DOHH2 (cell line): Measurements from ENCODE around the gene GTSE1.

ENCODE experiments used
- H3F3A ChIP-seq: fragments of 200-600 bp; sonication (generic), shearing (Covaris generic); 2 replicates; pipeline ENCODE4 v1.6.0; 2016; ENCODE audit warnings: antibody characterized with exemption, mild to moderate bottlenecking; ENCODE audit not compliant: control insufficient read depth, insufficient read depth
- H3K27ac ChIP-seq: fragments of 200-600 bp; sonication (generic); 2 replicates; pipeline ENCODE4 v1.5.1; 2014; ENCODE audit warnings: low read depth, mild to moderate bottlenecking, low read length, moderate library complexity
- H3K27me3 ChIP-seq: fragments of 200-600 bp; sonication (generic); 2 replicates; pipeline ENCODE4 v1.6.1; 2014; ENCODE audit warnings: mild to moderate bottlenecking, low read length, mixed read lengths; ENCODE audit not compliant: control insufficient read depth
- H3K36me3 ChIP-seq: fragments of 200-600 bp; sonication (generic); 2 replicates; pipeline ENCODE4 v1.6.1; 2014; ENCODE audit warnings: mild to moderate bottlenecking, low read length, moderate library complexity, mixed read lengths; ENCODE audit not compliant: control insufficient read depth
- H3K4me1 ChIP-seq: fragments of 200-600 bp; sonication (generic); 2 replicates; pipeline ENCODE4 v1.6.1; 2014; ENCODE audit warnings: mild to moderate bottlenecking, low read length, mixed read lengths; ENCODE audit not compliant: control insufficient read depth
- H3K4me2 ChIP-seq: fragments of 200-600 bp; sonication (generic); 2 replicates; pipeline ENCODE4 v1.6.0; 2014; ENCODE audit warnings: mild to moderate bottlenecking, low read length, moderate library complexity
- H3K4me3 ChIP-seq: fragments of 200-600 bp; sonication (generic); 2 replicates; pipeline ENCODE4 v1.5.1; 2014; ENCODE audit warnings: mild to moderate bottlenecking, low read length, mixed read lengths
- H3K79me2 ChIP-seq: fragments of 200-600 bp; sonication (generic); 2 replicates; pipeline ENCODE4 v1.6.1; 2014; ENCODE audit warnings: mild to moderate bottlenecking, low read length, mixed read lengths; ENCODE audit not compliant: control insufficient read depth
- H3K9me2 ChIP-seq: fragments of 200-600 bp; sonication (generic); replicated peaks from 2 replicates; pipeline ENCODE4 v1.6.1; 2014; ENCODE audit warnings: mild to moderate bottlenecking, low read length, mixed read lengths; ENCODE audit not compliant: control insufficient read depth
- H3K9me3 ChIP-seq: fragments of 200-600 bp; sonication (generic); 2 replicates; pipeline ENCODE4 v1.6.1; 2014; ENCODE audit warnings: antibody characterized with exemption, low read length, mixed read lengths; ENCODE audit not compliant: control insufficient read depth, insufficient read depth
- H4K20me1 ChIP-seq: fragments of 200-600 bp; sonication (generic); 2 replicates; pipeline ENCODE4 v1.6.0; 2014; ENCODE audit warnings: low read depth, mild to moderate bottlenecking, antibody characterized with exemption, low read length, moderate library complexity; ENCODE audit not compliant: control insufficient read depth, insufficient read depth
- EZH2phosphoT487 ChIP-seq: fragments of 200-600 bp; sonication (generic); IDR thresholded peaks from 2 replicates; pipeline ENCODE4 v1.6.1; 2017; ENCODE audit warnings: borderline replicate concordance, mild to moderate bottlenecking, antibody characterized with exemption, low read length, moderate library complexity, mixed read lengths
- TF ChIP-seq, protein P1 (sequence below): fragments of 200-600 bp; sonication (generic); IDR thresholded peaks from one replicate; pipeline ENCODE4 v1.5.1; 2014; ENCODE audit warnings: antibody characterized with exemption, mild to moderate bottlenecking, low read depth, low read length; ENCODE audit not compliant: poor library complexity, severe bottlenecking

GTSE1 gene

DNA sequence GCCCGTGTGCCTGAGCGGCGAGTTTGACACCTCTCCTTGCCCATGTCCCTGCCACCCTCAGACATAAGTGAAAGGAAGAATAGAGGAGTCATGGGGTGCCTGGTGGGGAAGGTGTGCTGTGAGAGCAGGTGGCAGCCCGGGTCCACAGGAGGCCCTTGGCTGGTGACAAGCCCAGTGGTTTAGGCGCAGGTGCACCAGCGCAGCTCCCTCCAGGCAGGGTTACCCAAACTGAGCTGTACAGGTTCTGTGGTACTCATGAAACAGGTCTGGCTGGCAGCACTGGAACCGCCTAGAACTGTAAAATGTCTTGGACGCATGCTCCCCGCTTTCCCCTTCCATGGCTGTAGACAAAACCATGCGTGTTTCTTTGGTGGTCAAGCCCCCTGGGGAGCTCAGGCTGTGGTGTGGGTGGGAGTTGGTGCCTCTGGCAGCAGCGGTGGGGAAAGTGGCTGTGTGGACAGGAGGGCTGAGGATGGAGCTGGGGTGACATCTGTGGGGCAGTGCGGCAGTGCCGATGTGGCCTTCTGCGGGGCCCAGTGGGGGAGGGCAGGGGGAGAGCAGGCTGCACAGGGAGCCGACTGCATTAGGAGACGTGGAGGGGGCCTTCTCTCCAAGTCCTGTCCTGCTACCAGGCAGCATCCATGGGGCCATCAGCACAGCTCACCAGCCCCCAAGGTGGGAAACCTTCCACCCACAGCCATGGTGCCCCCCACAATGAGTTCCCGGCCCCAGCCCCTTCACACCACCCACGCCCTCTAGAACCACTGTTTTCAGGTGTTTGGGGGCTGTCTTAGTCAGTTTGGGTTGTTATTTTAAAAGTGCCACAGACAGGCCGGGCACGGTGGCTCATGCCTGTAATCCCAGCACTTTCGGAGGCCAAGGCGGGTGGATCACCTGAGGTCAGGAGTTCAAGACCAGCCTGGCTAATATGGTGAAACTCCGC lies 5.6 kb upstream of the GTSE1 start:
- Histone ChIP-seq H3K27ac (no peak overlapping the region), H3K4me1 (peaks cover 65% of the 10 kb centered on the region)

DNA sequence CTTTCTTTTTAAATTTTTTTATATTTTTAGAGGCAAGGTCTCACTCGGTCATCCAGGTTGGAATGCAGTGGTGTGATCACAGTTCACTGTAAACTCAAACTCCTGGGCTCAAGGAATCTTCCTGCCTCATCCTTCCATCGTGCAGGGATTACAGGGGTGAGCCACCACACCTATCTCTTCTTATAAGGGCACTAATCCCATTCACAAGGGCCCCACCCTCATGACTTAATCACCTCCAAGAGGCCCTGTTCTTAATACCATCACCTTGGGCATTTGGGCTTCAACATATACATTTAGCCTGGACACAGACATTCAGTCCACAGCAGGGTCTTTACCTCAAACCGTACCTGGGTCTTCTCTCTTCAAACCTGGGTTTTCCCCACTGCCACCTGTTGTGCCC lies 4.5 kb upstream of the GTSE1 start:
- no peaks in the 10 kb centered on the region for H3K9me2 ChIP-seq
- peak overlapping the region; percentile 56; the same call in 1 of the 2 replicates for H3K4me2 ChIP-seq
- peaks cover 6% of the 10 kb centered on the region for H3F3A ChIP-seq

More for the DNA sequence above, 5.6 kb upstream of the GTSE1 start:
- H3K27me3 ChIP-seq: no peaks in the 10 kb centered on the region
- H3K79me2 ChIP-seq: peaks cover 9% of the 10 kb centered on the region
- no peak overlapping the region for H3K4me2 ChIP-seq
- H3K36me3 ChIP-seq: no peaks in the 10 kb centered on the region
- TF ChIP-seq, protein P1, sequence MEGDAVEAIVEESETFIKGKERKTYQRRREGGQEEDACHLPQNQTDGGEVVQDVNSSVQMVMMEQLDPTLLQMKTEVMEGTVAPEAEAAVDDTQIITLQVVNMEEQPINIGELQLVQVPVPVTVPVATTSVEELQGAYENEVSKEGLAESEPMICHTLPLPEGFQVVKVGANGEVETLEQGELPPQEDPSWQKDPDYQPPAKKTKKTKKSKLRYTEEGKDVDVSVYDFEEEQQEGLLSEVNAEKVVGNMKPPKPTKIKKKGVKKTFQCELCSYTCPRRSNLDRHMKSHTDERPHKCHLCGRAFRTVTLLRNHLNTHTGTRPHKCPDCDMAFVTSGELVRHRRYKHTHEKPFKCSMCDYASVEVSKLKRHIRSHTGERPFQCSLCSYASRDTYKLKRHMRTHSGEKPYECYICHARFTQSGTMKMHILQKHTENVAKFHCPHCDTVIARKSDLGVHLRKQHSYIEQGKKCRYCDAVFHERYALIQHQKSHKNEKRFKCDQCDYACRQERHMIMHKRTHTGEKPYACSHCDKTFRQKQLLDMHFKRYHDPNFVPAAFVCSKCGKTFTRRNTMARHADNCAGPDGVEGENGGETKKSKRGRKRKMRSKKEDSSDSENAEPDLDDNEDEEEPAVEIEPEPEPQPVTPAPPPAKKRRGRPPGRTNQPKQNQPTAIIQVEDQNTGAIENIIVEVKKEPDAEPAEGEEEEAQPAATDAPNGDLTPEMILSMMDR: no peak
- no peak for TF ChIP-seq EZH2phosphoT487
- H3F3A ChIP-seq: peaks cover 6% of the 10 kb centered on the region
- no peak overlapping the region for H3K4me3 ChIP-seq
- no peaks in the 10 kb centered on the region for H3K9me3 ChIP-seq
- H3K9me2 ChIP-seq: no peaks in the 10 kb centered on the region
- H4K20me1 ChIP-seq: no peaks in the 10 kb centered on the region

DNA sequence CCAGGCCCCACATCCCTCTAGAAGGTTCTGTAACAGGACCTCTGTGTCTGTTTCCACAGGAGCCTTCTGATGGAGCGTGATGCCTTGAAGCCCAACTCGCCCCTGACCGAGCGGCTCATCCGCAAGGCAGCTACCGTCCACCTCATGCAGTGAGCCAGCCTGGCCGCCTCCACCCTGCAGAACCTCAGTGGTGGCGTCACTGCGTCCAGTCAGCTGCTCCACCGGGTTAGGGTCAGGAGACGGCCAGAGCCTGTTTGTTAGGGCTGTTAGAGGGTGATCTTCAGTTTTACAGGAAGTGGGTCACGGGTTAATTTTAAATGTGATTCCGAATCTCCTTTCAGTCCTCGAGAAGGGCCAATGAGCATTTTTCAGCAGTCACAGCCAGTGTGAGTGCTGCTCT lies 3.9 kb upstream of the GTSE1 start:
- peaks cover 20% of the 10 kb centered on the region for H3K79me2 ChIP-seq
- H3K27ac ChIP-seq: peak overlapping the region; percentile 47; the same call in 1 of the 2 replicates
- peaks cover 10% of the 10 kb centered on the region for H3K36me3 ChIP-seq
- no peaks in the 10 kb centered on the region for H3K27me3 ChIP-seq
- peak overlapping the region; percentile 56 for H3K4me2 ChIP-seq
- H3F3A ChIP-seq: peaks cover 6% of the 10 kb centered on the region
- TF ChIP-seq EZH2phosphoT487: no peak
- TF ChIP-seq, protein P1: no peak
- H3K9me2 ChIP-seq: no peaks in the 10 kb centered on the region
- H3K4me1 ChIP-seq: peaks cover 55% of the 10 kb centered on the region
- H3K9me3 ChIP-seq: no peaks in the 10 kb centered on the region
- peak overlapping the region; percentile 32; the same call in 1 of the 2 replicates for H3K4me3 ChIP-seq
- H4K20me1 ChIP-seq: no peaks in the 10 kb centered on the region

More for the DNA sequence above, 4.5 kb upstream of the GTSE1 start:
- no peaks in the 10 kb centered on the region for H3K9me3 ChIP-seq
- no peak for TF ChIP-seq EZH2phosphoT487
- TF ChIP-seq, protein P1: no peak
- H3K4me3 ChIP-seq: no peak overlapping the region
- peaks cover 61% of the 10 kb centered on the region for H3K4me1 ChIP-seq
- no peaks in the 10 kb centered on the region for H3K27me3 ChIP-seq
- peaks cover 15% of the 10 kb centered on the region for H3K79me2 ChIP-seq
- H4K20me1 ChIP-seq: no peaks in the 10 kb centered on the region
- no peak overlapping the region for H3K27ac ChIP-seq
- H3K36me3 ChIP-seq: peaks cover 4% of the 10 kb centered on the region
